Testis (tissue), 2 donors: Measurements from ENCODE around the gene DPP6.

Experiments used
- POLR2A ChIP-seq: fragments of 450-650 bp; IDR thresholded peaks from one replicate; pipeline ENCODE4 v1.6.1; 2017; ENCODE audit warnings: antibody characterized with exemption, mild to moderate bottlenecking, moderate library complexity
- TF ChIP-seq, protein P1 (sequence below), 3 experiments: fragments of 450-650 bp in 2 of 3; fragments of 200-600 bp in 1 of 3; sonication (generic) in 1 of 3; IDR thresholded peaks; one replicate each; pipeline ENCODE4 v1.5.1; 2016 to 2019; ENCODE audit warnings: antibody characterized with exemption in 3 of 3, mild to moderate bottlenecking in 2 of 3, moderate library complexity in 1 of 3

DNA sequence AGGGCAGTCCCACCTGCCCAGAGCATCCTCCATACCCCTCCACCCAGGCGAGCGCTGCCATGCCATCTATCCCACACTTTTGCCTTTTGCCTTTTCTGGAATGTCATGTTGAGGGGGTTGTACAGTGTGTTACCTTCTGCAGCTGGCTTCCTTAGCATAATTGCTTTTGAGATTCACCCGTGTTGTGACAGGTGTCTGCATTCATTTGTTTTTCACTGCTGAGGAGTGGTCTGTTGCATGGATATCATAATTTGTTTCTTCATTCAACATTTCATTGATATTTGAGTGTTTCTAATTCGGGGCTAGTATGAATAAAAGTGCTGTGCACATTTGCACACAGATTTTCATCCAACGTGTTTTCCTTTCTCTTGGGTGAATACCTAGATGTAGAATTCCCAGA, 596.8 kb downstream of the DPP6 start:
- TF ChIP-seq, protein P1, sequence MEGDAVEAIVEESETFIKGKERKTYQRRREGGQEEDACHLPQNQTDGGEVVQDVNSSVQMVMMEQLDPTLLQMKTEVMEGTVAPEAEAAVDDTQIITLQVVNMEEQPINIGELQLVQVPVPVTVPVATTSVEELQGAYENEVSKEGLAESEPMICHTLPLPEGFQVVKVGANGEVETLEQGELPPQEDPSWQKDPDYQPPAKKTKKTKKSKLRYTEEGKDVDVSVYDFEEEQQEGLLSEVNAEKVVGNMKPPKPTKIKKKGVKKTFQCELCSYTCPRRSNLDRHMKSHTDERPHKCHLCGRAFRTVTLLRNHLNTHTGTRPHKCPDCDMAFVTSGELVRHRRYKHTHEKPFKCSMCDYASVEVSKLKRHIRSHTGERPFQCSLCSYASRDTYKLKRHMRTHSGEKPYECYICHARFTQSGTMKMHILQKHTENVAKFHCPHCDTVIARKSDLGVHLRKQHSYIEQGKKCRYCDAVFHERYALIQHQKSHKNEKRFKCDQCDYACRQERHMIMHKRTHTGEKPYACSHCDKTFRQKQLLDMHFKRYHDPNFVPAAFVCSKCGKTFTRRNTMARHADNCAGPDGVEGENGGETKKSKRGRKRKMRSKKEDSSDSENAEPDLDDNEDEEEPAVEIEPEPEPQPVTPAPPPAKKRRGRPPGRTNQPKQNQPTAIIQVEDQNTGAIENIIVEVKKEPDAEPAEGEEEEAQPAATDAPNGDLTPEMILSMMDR (IDR thresholded peaks at IDR 0.05): no peak
- no peak for TF ChIP-seq POLR2A
